Measurements from ENCODE around the gene CTBP2. TPM values are rescaled to one million over a fixed set of nuclear protein-coding genes. Genes with fewer than 3 reads are reported as not detected.

CTBP2 gene
- total and polyA plus RNA-seq, 2 of the 13 experiments (the other 11 are each of a cell fraction or from before 2014, with no cell fraction given): 0.08 TPM; not detected in 1

- Histone ChIP-seq H3K9ac (ENCODE audit: insufficient read depth, low read depth, low read length) (no peak overlapping the region), H3K79me2 (ENCODE audit: insufficient read depth, low read length) (no peaks in the 10 kb centered on the region), H3K4me3 (replicated peaks in 1 of 3; ENCODE audit: insufficient read depth in 1 of 3, low read depth in 2 of 3, low read length in 3 of 3) (no peak overlapping the region), H3K27me3 (ENCODE audit: control insufficient read depth in 1 of 2, insufficient read depth in 2 of 2, low read length in 2 of 2) (peaks cover 5 to 74% of the 10 kb centered on the region in 2 experiments), H3K4me2 (ENCODE audit: low read depth, low read length) (no peak overlapping the region), H2AFZ (ENCODE audit: low read length) (no peak overlapping the region), H3K36me3 (replicated peaks in 1 of 2; ENCODE audit: control insufficient read depth in 1 of 2, insufficient read depth in 2 of 2, low read length in 2 of 2) (no peaks in the 10 kb centered on the region), H4K20me1 (ENCODE audit: insufficient read depth, low read length) (no peaks in the 10 kb centered on the region), H3K27ac (ENCODE audit: extremely low read length, insufficient read depth, low read length) (no peak overlapping the region), H3K9me3 (ENCODE audit: low read length) (no peaks in the 10 kb centered on the region), H3K4me1 (ENCODE audit: insufficient read depth, low read length) (peaks cover 10% of the 10 kb centered on the region; the same call in 1 of the 2 replicates)
- FAIRE-seq (no peak), ATAC-seq (no peak), DNase-seq (ENCODE audit: low spot score) (no peak)
- ChIA-PET CTCF (ENCODE audit: low intra/inter-chr PET ratio, low total read pairs) (no interaction called here), POLR2A (no interaction called here)
- in situ Hi-C loops (cut with HindIII; ENCODE audit: extremely low pct_ligation_motif_present, low pct_unique_long_range_greater_than_20kb): no loop called here
- TF ChIP-seq PAWR (CRISPR knock-in tag; IDR thresholded peaks at IDR 0.05; ENCODE audit: borderline replicate concordance) (no peak), ZNF24 (IDR thresholded peaks at IDR 0.05) (no peak), SRY (CRISPR knock-in tag; IDR thresholded peaks at IDR 0.05) (no peak), MAFG (CRISPR knock-in tag; IDR thresholded peaks at IDR 0.05) (no peak), NCOA2 (CRISPR knock-in tag; IDR thresholded peaks at IDR 0.05) (no peak)
- no TSS peak for BruUV-seq (replicated peaks)
- intact Hi-C loops (cut with micrococcal nuclease; ENCODE audit: unreplicated experiment): no loop called here
- WGBS (ENCODE audit: low lambda C conversion rate): 32% methylated on average over 12 of the region's 14 CpGs
Measured at GRCh38 chr10:125133696-125134482, 26.5 kb downstream of the CTBP2 start.

DNA sequence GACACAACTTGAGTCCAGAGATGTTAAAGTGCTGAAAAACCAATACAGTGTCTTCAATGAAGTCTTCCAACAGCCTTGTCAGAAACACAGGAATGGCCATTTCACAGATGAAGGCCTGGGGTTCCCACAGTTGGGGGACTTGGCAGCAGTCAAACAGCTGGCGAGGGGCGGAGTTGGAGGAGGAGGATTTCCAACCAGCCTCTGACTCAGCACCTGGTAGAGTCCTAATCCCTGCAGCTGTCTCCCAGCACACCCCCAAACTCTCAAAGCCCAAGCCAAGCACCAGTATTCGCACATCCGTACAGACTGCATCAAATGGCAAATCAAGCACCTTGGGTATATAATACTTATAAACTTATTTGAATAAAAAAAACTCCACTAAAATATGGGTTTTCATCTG, 28.0 kb downstream of the CTBP2 start:
- intact Hi-C loops (cut with micrococcal nuclease; ENCODE audit: unreplicated experiment): no loop called here
- H4K20me1 ChIP-seq (ENCODE audit: insufficient read depth, low read length): no peaks in the 10 kb centered on the region

More for the DNA sequence above, 28.0 kb downstream of the CTBP2 start:
- WGBS (ENCODE audit: low lambda C conversion rate): 0% methylated on average over 2 of the region's 4 CpGs
- POLR2A ChIA-PET: no interaction called here
- H3K9me3 ChIP-seq (ENCODE audit: low read length): no peaks in the 10 kb centered on the region
- CTCF ChIA-PET (ENCODE audit: low intra/inter-chr PET ratio, low total read pairs): no interaction called here
- DNase-seq (ENCODE audit: low spot score) (no peak), FAIRE-seq (no peak), ATAC-seq (no peak)
- in situ Hi-C loops (cut with HindIII; ENCODE audit: extremely low pct_ligation_motif_present, low pct_unique_long_range_greater_than_20kb): no loop called here
- H3K9ac ChIP-seq (ENCODE audit: insufficient read depth, low read depth, low read length): no peak overlapping the region
- H3K4me1 ChIP-seq (ENCODE audit: insufficient read depth, low read length): no peaks in the 10 kb centered on the region
- H3K36me3 ChIP-seq (replicated peaks in 1 of 2; ENCODE audit: control insufficient read depth in 1 of 2, insufficient read depth in 2 of 2, low read length in 2 of 2): no peaks in the 10 kb centered on the region
- TF ChIP-seq ZNF772 (CRISPR knock-in tag; IDR thresholded peaks at IDR 0.05) (no peak), MEIS1 (CRISPR knock-in tag; IDR thresholded peaks at IDR 0.05; ENCODE audit: borderline replicate concordance) (no peak), HMG20A (CRISPR knock-in tag; IDR thresholded peaks at IDR 0.05; ENCODE audit: borderline replicate concordance) (no peak)
- no peak overlapping the region for H3K4me2 ChIP-seq (ENCODE audit: low read depth, low read length)
- no peaks in the 10 kb centered on the region for H3K79me2 ChIP-seq (ENCODE audit: insufficient read depth, low read length)
- no peak overlapping the region for H2AFZ ChIP-seq (ENCODE audit: low read length)
- no peak overlapping the region for H3K27ac ChIP-seq (ENCODE audit: extremely low read length, insufficient read depth, low read length)
- no TSS peak for BruUV-seq (replicated peaks)
- H3K27me3 ChIP-seq (ENCODE audit: control insufficient read depth in 1 of 2, insufficient read depth in 2 of 2, low read length in 2 of 2): peaks cover 5 to 68% of the 10 kb centered on the region in 2 experiments
- no peak overlapping the region for H3K4me3 ChIP-seq (replicated peaks in 1 of 3; ENCODE audit: insufficient read depth in 1 of 3, low read depth in 2 of 3, low read length in 3 of 3)

All from HepG2 (cell line).